ENCODE results near the gene POLR2F. TPM values are rescaled to one million over a fixed set of nuclear protein-coding genes. Genes with fewer than 3 reads are reported as not detected.

POLR2F gene
- polyA plus RNA-seq, 2 donors: 84.8 to 114 TPM

GRCh38 chr22:37965940-37966664, 12.6 kb downstream of the POLR2F start:
- no peaks in the 10 kb centered on the region for H3K9me3 ChIP-seq (ENCODE audit: control insufficient read depth in 2 of 2, insufficient read depth in 1 of 2, low read depth in 1 of 2, low read length in 1 of 2)
- WGBS, 2 donors: 76% methylated on average over 9 of the region's 9 CpGs
- no peaks in the 10 kb centered on the region for H3K27me3 ChIP-seq (ENCODE audit: control insufficient read depth in 1 of 2, insufficient read depth in 2 of 2, low read length in 2 of 2)
- H3K27ac ChIP-seq (ENCODE audit: low read depth in 2 of 2, low read length in 1 of 2): no peak overlapping the region
- peaks cover 7 to 35% of the 10 kb centered on the region in 2 donors for H3K36me3 ChIP-seq (ENCODE audit: control insufficient read depth in 2 of 2, insufficient read depth in 2 of 2, low read length in 1 of 2)
- no peaks in the 10 kb centered on the region for H3K4me1 ChIP-seq (ENCODE audit: control insufficient read depth in 2 of 2, insufficient read depth in 2 of 2, low read length in 1 of 2)
- no peak overlapping the region for H3K4me3 ChIP-seq (ENCODE audit: low read depth in 1 of 2, low read length in 2 of 2)

GRCh38 chr22:37967147-37967546, 13.6 kb downstream of the POLR2F start:
- H3K36me3 ChIP-seq (ENCODE audit: control insufficient read depth in 2 of 2, insufficient read depth in 2 of 2, low read length in 1 of 2): peaks cover 4 to 27% of the 10 kb centered on the region in 2 donors
- no peaks in the 10 kb centered on the region for H3K9me3 ChIP-seq (ENCODE audit: control insufficient read depth in 2 of 2, insufficient read depth in 1 of 2, low read depth in 1 of 2, low read length in 1 of 2)
- no peak overlapping the region for H3K27ac ChIP-seq (ENCODE audit: low read depth in 2 of 2, low read length in 1 of 2)
- no peaks in the 10 kb centered on the region for H3K4me1 ChIP-seq (ENCODE audit: control insufficient read depth in 2 of 2, insufficient read depth in 2 of 2, low read length in 1 of 2)
- H3K27me3 ChIP-seq (ENCODE audit: control insufficient read depth in 1 of 2, insufficient read depth in 2 of 2, low read length in 2 of 2): no peaks in the 10 kb centered on the region
- no peak overlapping the region for H3K4me3 ChIP-seq (ENCODE audit: low read depth in 1 of 2, low read length in 2 of 2)
- WGBS, 2 donors: 45 to 63% methylated on average over 1 of the region's 1 CpG

GRCh38 chr22:37967637-37968451, 14.3 kb downstream of the POLR2F start:
- H3K4me1 ChIP-seq (ENCODE audit: control insufficient read depth in 2 of 2, insufficient read depth in 2 of 2, low read length in 1 of 2): no peaks in the 10 kb centered on the region
- WGBS, 2 donors: 84 to 85% methylated on average over 14 of the region's 14 CpGs
- H3K27me3 ChIP-seq (ENCODE audit: control insufficient read depth in 1 of 2, insufficient read depth in 2 of 2, low read length in 2 of 2): no peaks in the 10 kb centered on the region
- no peak overlapping the region for H3K27ac ChIP-seq (ENCODE audit: low read depth in 2 of 2, low read length in 1 of 2)
- H3K9me3 ChIP-seq (ENCODE audit: control insufficient read depth in 2 of 2, insufficient read depth in 1 of 2, low read depth in 1 of 2, low read length in 1 of 2): no peaks in the 10 kb centered on the region
- no peak overlapping the region for H3K4me3 ChIP-seq (ENCODE audit: low read depth in 1 of 2, low read length in 2 of 2)
- H3K36me3 ChIP-seq (ENCODE audit: control insufficient read depth in 2 of 2, insufficient read depth in 2 of 2, low read length in 1 of 2): peaks cover 4 to 25% of the 10 kb centered on the region in 2 donors

GRCh38 chr22:37968452-37969251, 15.2 kb downstream of the POLR2F start:
- H3K9me3 ChIP-seq (ENCODE audit: control insufficient read depth in 2 of 2, insufficient read depth in 1 of 2, low read depth in 1 of 2, low read length in 1 of 2): no peaks in the 10 kb centered on the region
- H3K36me3 ChIP-seq (ENCODE audit: control insufficient read depth in 2 of 2, insufficient read depth in 2 of 2, low read length in 1 of 2): peaks cover 4 to 25% of the 10 kb centered on the region in 2 donors
- H3K27me3 ChIP-seq (ENCODE audit: control insufficient read depth in 1 of 2, insufficient read depth in 2 of 2, low read length in 2 of 2): no peaks in the 10 kb centered on the region
- H3K4me3 ChIP-seq (ENCODE audit: low read depth in 1 of 2, low read length in 2 of 2): no peak overlapping the region
- WGBS, 2 donors: 88 to 96% methylated on average over 5 of the region's 5 CpGs
- H3K4me1 ChIP-seq (ENCODE audit: control insufficient read depth in 2 of 2, insufficient read depth in 2 of 2, low read length in 1 of 2): no peaks in the 10 kb centered on the region
- no peak overlapping the region for H3K27ac ChIP-seq (ENCODE audit: low read depth in 2 of 2, low read length in 1 of 2)

GRCh38 chr22:37970864-37971263, 17.4 kb downstream of the POLR2F start:
- no peak overlapping the region for H3K4me3 ChIP-seq (ENCODE audit: low read depth in 1 of 2, low read length in 2 of 2)
- no peaks in the 10 kb centered on the region for H3K27me3 ChIP-seq (ENCODE audit: control insufficient read depth in 1 of 2, insufficient read depth in 2 of 2, low read length in 2 of 2)
- no peaks in the 10 kb centered on the region for H3K9me3 ChIP-seq (ENCODE audit: control insufficient read depth in 2 of 2, insufficient read depth in 1 of 2, low read depth in 1 of 2, low read length in 1 of 2)
- H3K36me3 ChIP-seq (ENCODE audit: control insufficient read depth in 2 of 2, insufficient read depth in 2 of 2, low read length in 1 of 2): peaks cover 4 to 23% of the 10 kb centered on the region in 2 donors
- peaks cover 0 to 3% of the 10 kb centered on the region in 2 donors for H3K4me1 ChIP-seq (ENCODE audit: control insufficient read depth in 2 of 2, insufficient read depth in 2 of 2, low read length in 1 of 2)
- H3K27ac ChIP-seq (ENCODE audit: low read depth in 2 of 2, low read length in 1 of 2): no peak overlapping the region
- 92 to 94% methylated on average over 4 of the region's 4 CpGs for WGBS, 2 donors

- H3K4me3 ChIP-seq (ENCODE audit: low read depth in 1 of 2, low read length in 2 of 2): no peak overlapping the region
- peaks cover 4 to 21% of the 10 kb centered on the region in 2 donors for H3K36me3 ChIP-seq (ENCODE audit: control insufficient read depth in 2 of 2, insufficient read depth in 2 of 2, low read length in 1 of 2)
- 82 to 83% methylated on average over 7 of the region's 7 CpGs for WGBS, 2 donors
Measured at GRCh38 chr22:37971475-37972434, 18.3 kb downstream of the POLR2F start.

GRCh38 chr22:37972527-37972926, 19.0 kb downstream of the POLR2F start:
- peaks cover 0 to 14% of the 10 kb centered on the region in 2 donors for H3K36me3 ChIP-seq (ENCODE audit: control insufficient read depth in 2 of 2, insufficient read depth in 2 of 2, low read length in 1 of 2)
- peaks cover 0 to 3% of the 10 kb centered on the region in 2 donors for H3K4me1 ChIP-seq (ENCODE audit: control insufficient read depth in 2 of 2, insufficient read depth in 2 of 2, low read length in 1 of 2)
- H3K27ac ChIP-seq (ENCODE audit: low read depth in 2 of 2, low read length in 1 of 2): no peak overlapping the region
- no peaks in the 10 kb centered on the region for H3K27me3 ChIP-seq (ENCODE audit: control insufficient read depth in 1 of 2, insufficient read depth in 2 of 2, low read length in 2 of 2)
- WGBS, 2 donors: 73 to 79% methylated on average over 3 of the region's 3 CpGs
- H3K9me3 ChIP-seq (ENCODE audit: control insufficient read depth in 2 of 2, insufficient read depth in 1 of 2, low read depth in 1 of 2, low read length in 1 of 2): no peaks in the 10 kb centered on the region
- no peak overlapping the region for H3K4me3 ChIP-seq (ENCODE audit: low read depth in 1 of 2, low read length in 2 of 2)

More at GRCh38 chr22:37971475-37972434, 18.3 kb downstream of the POLR2F start:
- Histone ChIP-seq H3K27ac (ENCODE audit: low read depth in 2 of 2, low read length in 1 of 2) (no peak overlapping the region), H3K4me1 (ENCODE audit: control insufficient read depth in 2 of 2, insufficient read depth in 2 of 2, low read length in 1 of 2) (peaks cover 0 to 3% of the 10 kb centered on the region in 2 donors), H3K27me3 (ENCODE audit: control insufficient read depth in 1 of 2, insufficient read depth in 2 of 2, low read length in 2 of 2) (no peaks in the 10 kb centered on the region), H3K9me3 (ENCODE audit: control insufficient read depth in 2 of 2, insufficient read depth in 1 of 2, low read depth in 1 of 2, low read length in 1 of 2) (no peaks in the 10 kb centered on the region)

- Histone ChIP-seq H3K4me1 (ENCODE audit: control insufficient read depth in 2 of 2, insufficient read depth in 2 of 2, low read length in 1 of 2) (peaks cover 0 to 3% of the 10 kb centered on the region in 2 donors), H3K27me3 (ENCODE audit: control insufficient read depth in 1 of 2, insufficient read depth in 2 of 2, low read length in 2 of 2) (no peaks in the 10 kb centered on the region), H3K4me3 (ENCODE audit: low read depth in 1 of 2, low read length in 2 of 2) (no peak overlapping the region), H3K27ac (ENCODE audit: low read depth in 2 of 2, low read length in 1 of 2) (no peak overlapping the region), H3K36me3 (ENCODE audit: control insufficient read depth in 2 of 2, insufficient read depth in 2 of 2, low read length in 1 of 2) (peaks cover 0 to 4% of the 10 kb centered on the region in 2 donors), H3K9me3 (ENCODE audit: control insufficient read depth in 2 of 2, insufficient read depth in 1 of 2, low read depth in 1 of 2, low read length in 1 of 2) (no peaks in the 10 kb centered on the region)
- WGBS, 2 donors: 92 to 96% methylated on average over 30 to 33 of the region's 33 CpGs
Measured at GRCh38 chr22:37973271-37974170, 20.0 kb downstream of the POLR2F start.

Measured in esophagus (tissue), 2 donors.